Adrenal gland (tissue), 12 donors: Measurements from ENCODE around the gene GRIP1. TPM values are rescaled to one million over a fixed set of nuclear protein-coding genes. Genes with fewer than 3 reads are reported as not detected.

Experiments used
- DNase-seq, 7 donors: peaks; one replicate each; pipeline ENCODE4 v3.0.0-alpha.2; 2019 to 2020
- H3K27ac ChIP-seq, 5 donors: fragments of 200-600 bp; sonication (generic) in 4 of 5; 1 replicate in 3 of 5; 2 replicates in 2 of 5; pipeline versions ENCODE4 v1.5.1 to v1.8.0; 2016 to 2020; ENCODE audit warnings: mild to moderate bottlenecking in 1 of 5
- H3K27me3 ChIP-seq: fragments of 200-600 bp; 2 replicates; pipeline ENCODE4 v1.8.0; 2021
- H3K36me3 ChIP-seq, 2 donors: fragments of 200-600 bp; replicated peaks in 1 of 2; 1 replicate in 1 of 2; 2 replicates in 1 of 2; pipeline versions ENCODE4 v1.5.1 to v1.8.0; 2018 to 2022
- H3K4me1 ChIP-seq, 2 donors: fragments of 200-600 bp; replicated peaks in 1 of 2; 1 replicate in 1 of 2; 2 replicates in 1 of 2; pipeline versions ENCODE4 v1.5.1 to v1.8.0; 2018 to 2021
- H3K4me3 ChIP-seq, 4 donors: fragments of 200-600 bp; sonication (generic) in 3 of 4; one replicate each; pipeline ENCODE4 v1.5.1; 2016 to 2018
- H3K9me3 ChIP-seq, 3 donors: fragments of 200-600 bp; sonication (generic) in 1 of 3; replicated peaks in 1 of 3; 1 replicate in 2 of 3; 2 replicates in 1 of 3; pipeline versions ENCODE4 v1.5.1 to v1.8.0; 2016 to 2021
- POLR2A ChIP-seq, 2 donors: fragments of 450-650 bp; IDR thresholded peaks; one replicate each; pipeline ENCODE4 v1.6.1; 2017; ENCODE audit warnings: antibody characterized with exemption in 2 of 2, mild to moderate bottlenecking in 2 of 2, moderate library complexity in 1 of 2
- WGBS, 4 donors: extraction: QIAGEN DNeasy Blood & Tissue Kit in 2 of 4; methylation state at CpG; one replicate each; pipeline versions ENCODE4 v1.1.5 to v1.1.7; 2013 to 2017; 5-methylcytosine and 5-hydroxymethylcytosine counted together
- intact Hi-C, 2 donors: fragments of 100-400 bp; cut with DNase I; formaldehyde crosslinking; loops; one replicate each; pipeline versions ENCODE4 v1.14.1 to v1.15.0; 2022 to 2023
- polyA plus RNA-seq, 3 donors: library from polyadenylated mRNA; stranded (reverse); fragments of 200-250 nt in 2 of 3; fragments of 350-450 nt in 1 of 3; fragmentation: Illumina TruSeq in 1 of 3; extraction: RNeasy Lipid Tissue Mini Kit (QIAGEN cat#74804) in 1 of 3; gene quantifications; one replicate each; pipeline ENCODE4 v1.2.3, GENCODE V29; 2013 to 2014
- total RNA-seq, 9 donors: library from RNA; depleted of rRNA in 4 of 9; stranded (reverse); fragments of >200 nt in 4 of 9; fragments of 120-200 nt in 1 of 9; fragmentation: NEBNext Ultra II Directional in 1 of 9; extraction: Animal tissue kit (Norgen Biotek cat#: 25700) in 1 of 9; gene quantifications; one replicate each; pipeline versions ENCODE4 v1.1.0 to v1.2.4, GENCODE V29; 2013 to 2023
- TF ChIP-seq, protein P1 (sequence below), 6 experiments: fragments of 450-650 bp in 4 of 6; fragments of 200-600 bp in 2 of 6; sonication (generic) in 1 of 6; IDR thresholded peaks; 1 replicate in 5 of 6; 2 replicates in 1 of 6; pipeline versions ENCODE4 v1.5.1 to v1.8.0; 2016 to 2021; ENCODE audit warnings: antibody characterized with exemption in 6 of 6, mild to moderate bottlenecking in 2 of 6, moderate library complexity in 1 of 6
- donor health status: healthy with polysubstance abuse.
- donor health status: Bipolar disorder and iron deficiency.
- donor health status: DM: yes; HTN: yes; CAD: no.
- donor health status: DM: no; HTN: no; CAD: no.
- donor health status: DM: no; HTN: no; CAD: no.
- donor health status: DM: yes; HTN: yes; CAD: no.

GRIP1 gene
- total and polyA plus RNA-seq, 12 donors, result 0.54 to 10.8 (median 2.4) TPM

DNA sequence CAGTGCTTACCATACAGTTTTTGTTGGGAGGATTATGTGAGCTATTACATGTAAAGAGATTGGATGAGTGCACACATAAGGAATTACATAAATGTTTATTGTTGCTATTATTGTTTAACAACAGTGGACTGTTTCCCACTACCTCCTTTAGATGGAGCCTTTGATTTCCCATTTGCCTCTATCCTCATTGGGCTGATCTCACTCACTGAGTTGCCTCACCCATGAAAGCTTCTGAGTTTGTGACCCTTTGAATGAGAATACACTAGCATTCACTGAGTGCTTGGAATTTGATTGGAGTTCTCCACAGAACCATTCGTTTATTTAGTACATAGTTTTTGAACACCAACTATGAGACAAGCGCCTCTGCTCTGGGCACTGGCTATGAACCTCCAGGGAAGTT lies 255.6 kb downstream of the GRIP1 start:
- WGBS, 4 donors, result 67 to 80% (median 74%) methylated on average over 2 of the region's 2 CpGs
- Histone ChIP-seq H3K27ac (no peak overlapping the region), H3K9me3 (no peaks in the 10 kb centered on the region), H3K4me3 (no peak overlapping the region), H3K27me3 (no peaks in the 10 kb centered on the region), H3K4me1 (no peaks in the 10 kb centered on the region), H3K36me3 (no peaks in the 10 kb centered on the region)
- intact Hi-C loops, result no loop called here
- DNase-seq, result no peak
- TF ChIP-seq POLR2A (IDR thresholded peaks at IDR 0.05), result no peak
- TF ChIP-seq, protein P1, sequence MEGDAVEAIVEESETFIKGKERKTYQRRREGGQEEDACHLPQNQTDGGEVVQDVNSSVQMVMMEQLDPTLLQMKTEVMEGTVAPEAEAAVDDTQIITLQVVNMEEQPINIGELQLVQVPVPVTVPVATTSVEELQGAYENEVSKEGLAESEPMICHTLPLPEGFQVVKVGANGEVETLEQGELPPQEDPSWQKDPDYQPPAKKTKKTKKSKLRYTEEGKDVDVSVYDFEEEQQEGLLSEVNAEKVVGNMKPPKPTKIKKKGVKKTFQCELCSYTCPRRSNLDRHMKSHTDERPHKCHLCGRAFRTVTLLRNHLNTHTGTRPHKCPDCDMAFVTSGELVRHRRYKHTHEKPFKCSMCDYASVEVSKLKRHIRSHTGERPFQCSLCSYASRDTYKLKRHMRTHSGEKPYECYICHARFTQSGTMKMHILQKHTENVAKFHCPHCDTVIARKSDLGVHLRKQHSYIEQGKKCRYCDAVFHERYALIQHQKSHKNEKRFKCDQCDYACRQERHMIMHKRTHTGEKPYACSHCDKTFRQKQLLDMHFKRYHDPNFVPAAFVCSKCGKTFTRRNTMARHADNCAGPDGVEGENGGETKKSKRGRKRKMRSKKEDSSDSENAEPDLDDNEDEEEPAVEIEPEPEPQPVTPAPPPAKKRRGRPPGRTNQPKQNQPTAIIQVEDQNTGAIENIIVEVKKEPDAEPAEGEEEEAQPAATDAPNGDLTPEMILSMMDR (IDR thresholded peaks at IDR 0.05), result no peak

DNA sequence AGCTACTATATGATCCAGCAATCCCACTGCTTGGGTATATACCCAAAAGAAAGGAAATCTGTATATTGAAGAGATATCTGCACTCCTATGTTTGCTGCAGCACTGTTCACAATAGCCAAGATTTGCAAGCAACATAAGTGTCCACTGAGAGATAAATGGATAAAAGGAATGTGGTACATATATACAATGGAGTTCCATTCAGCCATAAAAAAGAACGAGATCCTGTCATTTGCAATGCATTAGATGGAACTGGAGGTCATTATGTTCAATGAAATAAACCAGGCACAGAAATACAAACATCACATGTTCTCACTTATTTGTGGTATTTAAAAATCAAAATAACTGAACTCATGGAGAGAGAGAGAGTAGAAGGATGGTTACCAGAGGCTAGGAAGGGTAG lies 260.0 kb downstream of the GRIP1 start:
- no peaks in the 10 kb centered on the region for H3K9me3 ChIP-seq
- no peaks in the 10 kb centered on the region for H3K36me3 ChIP-seq
- TF ChIP-seq POLR2A (IDR thresholded peaks at IDR 0.05), result no peak
- TF ChIP-seq, protein P1 (IDR thresholded peaks at IDR 0.05), result no peak
- no peaks in the 10 kb centered on the region for H3K4me1 ChIP-seq
- 56 to 84% (median 75%) methylated on average over 1 of the region's 1 CpG for WGBS, 4 donors
- DNase-seq, result no peak
- H3K27ac ChIP-seq, result no peak overlapping the region
- H3K27me3 ChIP-seq, result no peaks in the 10 kb centered on the region
- no peak overlapping the region for H3K4me3 ChIP-seq
- intact Hi-C loops, result no loop called here

DNA sequence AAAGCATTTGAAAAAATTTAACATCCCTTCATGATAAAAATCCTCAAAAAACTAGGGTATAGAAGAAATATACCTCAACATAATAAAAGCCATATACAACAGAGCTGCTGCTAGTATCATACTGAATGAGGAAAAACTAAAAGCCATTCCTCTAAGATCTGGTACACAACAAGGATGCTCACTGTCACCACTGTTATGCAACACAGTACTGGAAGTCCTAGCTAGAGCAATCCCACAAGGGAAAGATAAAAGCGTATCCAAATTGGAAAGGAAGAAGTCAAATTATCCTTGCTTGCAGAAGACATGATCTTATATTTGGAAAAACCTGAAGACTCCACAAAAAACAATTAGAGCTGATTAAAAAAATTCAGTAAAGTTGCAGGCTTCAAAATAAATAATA lies 261.7 kb downstream of the GRIP1 start:
- H3K4me3 ChIP-seq, result no peak overlapping the region
- 80 to 94% (median 81%) methylated on average over 1 of the region's 1 CpG for WGBS, 4 donors
- no peak for DNase-seq

DNA sequence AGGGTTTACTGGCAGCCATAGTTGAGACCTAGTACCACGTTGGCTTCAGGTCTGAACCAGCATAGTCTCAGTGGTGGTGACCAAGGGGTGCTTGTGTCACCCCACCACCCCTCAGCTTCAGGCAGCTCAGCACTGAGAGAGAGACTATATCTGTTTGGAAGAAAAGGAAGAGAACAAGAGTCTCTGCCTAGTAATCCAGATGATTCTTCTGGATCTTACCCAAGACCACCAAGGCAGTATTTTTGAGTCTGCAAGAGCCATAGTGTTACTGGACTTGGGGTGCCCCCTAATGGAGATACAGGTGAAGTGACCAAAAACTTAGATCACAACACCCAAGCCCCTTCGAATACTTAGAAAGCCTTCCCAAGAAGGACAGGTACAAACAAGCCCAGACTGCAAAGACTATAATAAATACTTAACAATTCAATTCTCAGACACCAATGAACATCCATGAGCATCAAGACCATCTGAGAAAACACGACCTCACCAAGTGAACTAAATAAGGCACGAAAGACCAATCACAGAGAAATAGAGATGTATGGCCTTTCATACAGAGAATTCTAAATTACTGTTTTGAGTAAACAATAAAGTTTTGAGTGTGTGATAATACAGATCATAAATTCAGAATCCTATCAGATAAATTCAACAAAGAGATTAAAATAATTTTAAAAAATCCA lies 269.5 kb downstream of the GRIP1 start:
- no peak for TF ChIP-seq POLR2A (IDR thresholded peaks at IDR 0.05)
- TF ChIP-seq, protein P1 (IDR thresholded peaks at IDR 0.05), result peak; percentile 39 to 78 (median 66)
- intact Hi-C loops, result loop anchor here in 1 of 2 donors (5.0 kb wide), 1 partner anchor 137 kb away; no protein-coding TSS in a partner anchor
- WGBS, 4 donors, result 67 to 74% (median 69%) methylated on average over 3 to 4 of the region's 4 CpGs
- Histone ChIP-seq H3K36me3 (no peaks in the 10 kb centered on the region), H3K27ac (no peak overlapping the region), H3K4me1 (no peaks in the 10 kb centered on the region), H3K4me3 (no peak overlapping the region), H3K9me3 (no peaks in the 10 kb centered on the region), H3K27me3 (no peaks in the 10 kb centered on the region)
- DNase-seq, result peak in 5 of 7 donors; percentile 21 to 48 (median 28)

More for the DNA sequence above, 261.7 kb downstream of the GRIP1 start:
- TF ChIP-seq POLR2A (IDR thresholded peaks at IDR 0.05), result no peak
- TF ChIP-seq, protein P1 (IDR thresholded peaks at IDR 0.05), result no peak
- intact Hi-C loops, result no loop called here
- H3K27me3 ChIP-seq, result no peaks in the 10 kb centered on the region
- no peaks in the 10 kb centered on the region for H3K9me3 ChIP-seq
- no peak overlapping the region for H3K27ac ChIP-seq
- no peaks in the 10 kb centered on the region for H3K4me1 ChIP-seq
- no peaks in the 10 kb centered on the region for H3K36me3 ChIP-seq
